Stimulated activated CD8-positive, alpha-beta memory T cell treated with anti-CD3 and anti-CD28 coated beads, Interleukin-4, amount 100 ng/mL, for 1 hour (primary cell): ENCODE data around the gene MAGEB3.

Experiments used
- DNase-seq, 2 donors: peaks; one replicate each; pipeline ENCODE4 v3.0.0-alpha.2; 2020; ENCODE audit warnings: low read depth in 2 of 2, low spot score in 1 of 2

MAGEB3 gene

DNA sequence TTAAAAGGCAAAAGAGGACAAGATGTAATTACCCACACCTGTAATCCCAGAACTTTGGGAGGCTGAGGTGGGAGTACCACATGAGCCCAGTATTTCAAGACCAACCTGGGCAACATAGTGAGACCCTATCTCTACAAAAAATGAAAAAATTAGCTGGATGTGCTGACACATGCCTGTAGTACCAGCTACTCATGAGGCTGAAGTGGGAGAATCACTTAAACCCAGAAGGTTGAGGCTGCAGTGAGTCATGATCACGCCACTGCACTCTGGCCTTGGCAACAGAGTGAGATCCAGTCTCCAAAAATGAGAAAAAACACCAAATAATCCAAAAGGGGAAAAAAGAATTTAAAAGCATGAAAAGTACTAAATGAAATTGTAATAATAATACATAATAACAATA is 47.9 kb downstream of the MAGEB3 start:
- DNase-seq, result no peak

DNA sequence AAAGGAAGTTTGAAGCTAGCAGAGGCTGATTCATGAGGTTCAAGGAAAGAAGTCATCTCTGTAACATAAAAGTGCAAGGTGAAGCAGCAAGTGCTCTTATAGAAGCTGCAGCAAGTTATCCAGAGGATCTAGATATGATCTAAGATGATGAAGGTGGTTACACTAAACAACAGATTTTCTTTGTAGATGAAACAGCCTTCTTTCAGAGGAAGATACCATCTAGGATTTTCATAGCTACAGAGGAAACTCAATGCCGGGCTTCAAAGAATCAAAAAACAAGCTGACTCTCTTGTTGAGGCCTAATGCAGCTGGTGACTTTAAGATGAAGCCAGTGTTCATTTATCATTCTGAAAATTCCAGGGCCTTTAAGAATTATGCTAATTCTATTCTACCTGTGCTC is 50.0 kb downstream of the MAGEB3 start:
- no peak for DNase-seq

DNA sequence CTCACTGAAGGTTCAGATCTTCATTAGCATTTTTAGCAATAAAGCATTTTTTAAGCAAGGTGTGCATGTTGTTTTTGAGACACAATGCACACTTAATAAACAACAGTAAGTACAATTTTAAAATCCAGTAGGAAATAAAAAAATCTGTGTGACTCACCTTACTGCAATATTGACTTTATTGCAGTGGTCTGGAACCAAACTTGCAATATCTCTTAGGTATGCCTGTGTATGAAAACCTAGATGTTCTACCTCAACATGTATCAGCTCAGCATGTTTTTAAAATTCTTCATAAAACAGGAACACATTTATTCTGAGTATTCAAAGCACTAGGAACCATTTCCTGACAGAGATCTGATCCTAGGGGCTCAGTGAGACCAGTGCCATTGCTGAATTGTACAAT is 52.1 kb downstream of the MAGEB3 start:
- no peak for DNase-seq

DNA sequence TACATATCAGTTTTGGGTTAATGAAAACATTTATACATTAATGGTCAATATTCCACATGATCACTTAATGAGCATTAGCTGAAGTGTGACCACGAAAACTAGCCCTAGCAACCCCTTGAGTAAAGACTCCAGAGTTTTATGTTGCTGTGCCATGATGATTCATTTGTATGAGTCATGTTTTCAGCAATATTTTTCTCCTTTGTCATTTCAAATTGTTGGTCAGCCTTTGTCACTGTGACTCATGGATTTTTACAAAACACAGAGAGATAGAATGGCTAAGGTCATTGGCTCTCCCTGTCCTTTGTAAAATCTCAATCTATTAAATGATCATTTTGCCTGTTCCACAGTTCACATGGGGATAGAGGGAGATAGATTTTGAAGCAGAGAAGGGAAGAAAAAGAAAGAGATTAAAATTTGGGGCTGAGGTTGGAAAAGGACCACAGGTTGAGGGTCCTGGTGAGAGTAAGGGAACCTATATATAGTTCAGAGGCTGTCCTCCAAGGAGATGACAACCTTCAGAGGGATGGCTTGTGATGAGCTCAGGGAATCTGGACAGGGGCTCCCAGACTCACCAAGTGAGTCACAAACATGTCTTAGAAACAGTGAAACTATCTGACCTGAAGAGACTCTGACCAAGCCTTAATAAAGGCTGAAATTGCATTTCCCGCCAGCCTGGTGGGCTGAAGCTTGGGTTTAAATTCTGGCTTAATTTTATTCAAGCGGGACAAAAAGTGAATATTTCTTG is 53.2 kb downstream of the MAGEB3 start:
- no peak for DNase-seq
